Measurements from ENCODE around the gene HRH2.
"Not testable (repeated sequence)": the region's sequence is repeated elsewhere in the genome, so short reads cannot be mapped to it uniquely, and the experiment has no call there.

The HRH2 gene

DNA sequence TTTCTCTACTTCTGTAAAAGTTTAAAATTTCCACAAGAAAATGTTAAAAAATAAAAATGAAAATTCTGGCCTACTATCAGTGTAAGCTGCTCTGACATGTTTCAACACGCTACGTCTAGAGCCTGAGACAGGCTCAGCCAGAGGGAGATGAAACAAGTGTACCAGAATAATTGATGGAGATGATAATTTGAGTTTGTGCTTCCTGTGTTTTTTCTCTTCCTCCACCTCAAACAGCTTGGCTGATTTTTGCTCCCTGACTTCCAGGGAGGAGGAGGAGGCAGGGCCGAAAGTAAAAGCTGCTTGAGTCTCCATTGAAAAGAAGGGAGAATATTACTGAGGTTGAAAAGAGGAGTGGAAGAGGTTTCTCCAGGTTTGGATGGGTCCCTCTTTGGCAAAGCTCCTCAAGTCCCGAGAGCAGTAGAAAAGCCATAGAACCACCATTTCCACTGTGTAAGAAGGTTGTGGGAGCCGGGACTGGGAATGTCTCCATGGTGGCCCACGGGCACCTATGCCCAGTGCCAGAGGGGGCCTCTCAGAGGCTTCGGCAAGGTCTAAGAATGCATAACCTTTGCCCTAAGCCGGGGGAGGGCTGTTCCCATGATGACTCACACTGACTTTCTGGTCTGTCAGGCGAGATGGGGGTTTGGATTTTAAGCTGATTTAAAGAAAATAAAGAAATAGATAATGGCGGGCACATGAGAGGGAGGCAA is 95.1 kb downstream of the HRH2 start:
- H3K4me3 ChIP-seq (ENCODE audit: low read depth, low read length), result no peak overlapping the region
- TF ChIP-seq, protein P1, sequence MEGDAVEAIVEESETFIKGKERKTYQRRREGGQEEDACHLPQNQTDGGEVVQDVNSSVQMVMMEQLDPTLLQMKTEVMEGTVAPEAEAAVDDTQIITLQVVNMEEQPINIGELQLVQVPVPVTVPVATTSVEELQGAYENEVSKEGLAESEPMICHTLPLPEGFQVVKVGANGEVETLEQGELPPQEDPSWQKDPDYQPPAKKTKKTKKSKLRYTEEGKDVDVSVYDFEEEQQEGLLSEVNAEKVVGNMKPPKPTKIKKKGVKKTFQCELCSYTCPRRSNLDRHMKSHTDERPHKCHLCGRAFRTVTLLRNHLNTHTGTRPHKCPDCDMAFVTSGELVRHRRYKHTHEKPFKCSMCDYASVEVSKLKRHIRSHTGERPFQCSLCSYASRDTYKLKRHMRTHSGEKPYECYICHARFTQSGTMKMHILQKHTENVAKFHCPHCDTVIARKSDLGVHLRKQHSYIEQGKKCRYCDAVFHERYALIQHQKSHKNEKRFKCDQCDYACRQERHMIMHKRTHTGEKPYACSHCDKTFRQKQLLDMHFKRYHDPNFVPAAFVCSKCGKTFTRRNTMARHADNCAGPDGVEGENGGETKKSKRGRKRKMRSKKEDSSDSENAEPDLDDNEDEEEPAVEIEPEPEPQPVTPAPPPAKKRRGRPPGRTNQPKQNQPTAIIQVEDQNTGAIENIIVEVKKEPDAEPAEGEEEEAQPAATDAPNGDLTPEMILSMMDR (IDR thresholded peaks at IDR 0.05; ENCODE audit: insufficient read depth, low read length, missing control alignments), result no peak
- CTCF ChIA-PET, result no interaction called here
- DNase-seq (ENCODE audit: low read depth, low spot score), result no peak
- POLR2A ChIA-PET, result no interaction called here

DNA sequence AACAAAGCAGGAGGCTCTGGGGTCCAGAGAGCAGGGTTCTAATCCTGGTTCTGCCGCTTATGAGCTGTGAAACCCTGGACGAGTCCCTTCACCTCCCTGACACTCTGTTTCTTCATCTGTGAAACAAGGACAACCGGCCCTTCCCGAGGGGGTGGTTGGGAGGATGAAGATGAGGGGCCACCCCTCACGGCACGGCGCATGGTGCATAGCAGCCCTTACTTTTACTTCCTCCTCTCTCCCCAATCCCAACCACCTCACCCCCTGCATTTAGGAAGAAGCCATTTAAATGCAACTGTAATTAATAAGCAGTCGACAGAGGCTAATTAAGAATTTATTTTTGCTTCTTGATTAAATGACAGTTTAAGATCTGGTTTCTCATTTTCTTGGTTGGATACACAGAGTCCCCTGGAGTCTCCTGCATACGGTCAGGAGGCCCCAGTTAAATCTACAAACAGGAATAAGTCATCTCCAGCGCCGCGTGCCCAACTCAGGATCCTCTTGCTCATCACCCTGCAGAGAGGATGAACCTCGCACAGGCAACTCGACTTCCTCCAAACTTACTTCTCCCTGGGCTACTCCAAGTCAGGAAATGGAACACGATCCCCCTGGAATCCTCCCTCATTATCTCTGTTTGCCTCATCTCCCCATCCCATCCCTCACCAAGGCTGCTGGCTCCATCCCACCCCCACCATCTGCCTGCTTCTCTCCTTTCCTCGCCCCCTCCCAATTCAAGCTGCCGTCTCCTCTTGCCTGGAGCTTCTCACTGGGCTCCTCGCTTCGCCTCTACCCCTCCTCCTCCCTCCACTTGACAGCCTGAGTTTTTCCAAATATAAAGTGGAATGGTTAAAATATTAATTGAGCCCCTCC is 95.9 kb downstream of the HRH2 start:
- no peak for DNase-seq (ENCODE audit: low read depth, low spot score)
- ChIA-PET POLR2A (no interaction called here), CTCF (no interaction called here)
- TF ChIP-seq, protein P1 (IDR thresholded peaks at IDR 0.05; ENCODE audit: insufficient read depth, low read length, missing control alignments), result no peak
- H3K4me3 ChIP-seq (ENCODE audit: low read depth, low read length), result no peak overlapping the region

GRCh38 chr5:175759991-175760390 is 102.1 kb downstream of the HRH2 start:
- POLR2A ChIA-PET; CTCF ChIA-PET; DNase-seq (ENCODE audit: low read depth, low spot score); H3K4me3 ChIP-seq (ENCODE audit: low read depth, low read length): not testable (repeated sequence)
